ENCODE data around the gene KLK3. TPM values are rescaled to one million over a fixed set of nuclear protein-coding genes. Genes with fewer than 3 reads are reported as not detected.

Gene KLK3
- total and polyA plus RNA-seq, 2 of the 8 experiments (the other 6 are each of a cell fraction or from before 2014, with no cell fraction given), result 0.08 TPM; not detected in 1

- TF ChIP-seq JUND (IDR thresholded peaks at IDR 0.05; ENCODE audit: low read length), result no peak
- no peak for TF ChIP-seq GTF2F1 (IDR thresholded peaks at IDR 0.05; ENCODE audit: borderline replicate concordance, low read depth, low read length)
- no peak for TF ChIP-seq SIX5 (IDR thresholded peaks at IDR 0.05; ENCODE audit: low read depth, low read length)
- TF ChIP-seq SP4 (IDR thresholded peaks at IDR 0.05; ENCODE audit: low read length), result no peak
- TF ChIP-seq TCF12 (IDR thresholded peaks at IDR 0.05; ENCODE audit: low read depth, low read length), result no peak
- TF ChIP-seq KDM5A (IDR thresholded peaks at IDR 0.05; ENCODE audit: low read length), result no peak
Measured at GRCh38 chr19:50821622-50822021, 33.1 kb upstream of the KLK3 start (continued).

Measured in H1 (cell line).